Measurements from ENCODE around the gene HPSE2. TPM values are rescaled to one million over a fixed set of nuclear protein-coding genes. Genes with fewer than 3 reads are reported as not detected.

Gene HPSE2
- total RNA-seq, 1 donor from 2014 or later, result not detected

GRCh38 chr10:98446661-98447221 is 788.9 kb downstream of the HPSE2 start, which contains the start of gene HPS1:
Gene HPS1 (minus strand): TSS chr10:98446935. CDS start chr10:98443240, 3,695 bp downstream.
- intact Hi-C loops (cut with DNase I), result no loop called here
- ATAC-seq (ENCODE audit: poor library complexity) (peak; percentile 98), DNase-seq (peak; percentile 91)

GRCh38 chr10:98446151-98446660 is 789.4 kb downstream of the HPSE2 start:
- intact Hi-C loops (cut with DNase I), result no loop called here
- ATAC-seq (ENCODE audit: poor library complexity), result peak; percentile 54

GRCh38 chr10:98445200-98445812 is 790.3 kb downstream of the HPSE2 start:
- intact Hi-C loops (cut with DNase I), result no loop called here
- DNase-seq (no peak), ATAC-seq (ENCODE audit: poor library complexity) (no peak)

More at GRCh38 chr10:98446151-98446660, 789.4 kb downstream of the HPSE2 start:
- DNase-seq, result no peak

GRCh38 chr10:98444314-98445006 is 791.2 kb downstream of the HPSE2 start:
- intact Hi-C loops (cut with DNase I), result no loop called here
- ATAC-seq (ENCODE audit: poor library complexity) (no peak), DNase-seq (no peak)

GRCh38 chr10:98438715-98439114 is 796.9 kb downstream of the HPSE2 start:
- no peak for DNase-seq
- ATAC-seq (ENCODE audit: poor library complexity), result no peak
- intact Hi-C loops (cut with DNase I), result no loop called here

GRCh38 chr10:98436704-98437103 is 798.9 kb downstream of the HPSE2 start:
- no peak for DNase-seq
- peak; percentile 83 for ATAC-seq (ENCODE audit: poor library complexity)
- intact Hi-C loops (cut with DNase I), result no loop called here

- no peak for DNase-seq
- intact Hi-C loops (cut with DNase I), result no loop called here
Measured at GRCh38 chr10:98435178-98435577, 800.5 kb downstream of the HPSE2 start.

GRCh38 chr10:98433881-98434732 is 801.5 kb downstream of the HPSE2 start:
- intact Hi-C loops (cut with DNase I), result no loop called here
- DNase-seq (no peak), ATAC-seq (ENCODE audit: poor library complexity) (no peak)

More at GRCh38 chr10:98435178-98435577, 800.5 kb downstream of the HPSE2 start:
- no peak for ATAC-seq (ENCODE audit: poor library complexity)

GRCh38 chr10:98433371-98433770 is 802.3 kb downstream of the HPSE2 start:
- DNase-seq (no peak), ATAC-seq (ENCODE audit: poor library complexity) (no peak)
- intact Hi-C loops (cut with DNase I), result no loop called here

- ATAC-seq (ENCODE audit: poor library complexity), result no peak
- intact Hi-C loops (cut with DNase I), result no loop called here
- no peak for DNase-seq
Measured at GRCh38 chr10:98432330-98432729, 803.3 kb downstream of the HPSE2 start.

- peak; percentile 96 for ATAC-seq (ENCODE audit: poor library complexity)
- intact Hi-C loops (cut with DNase I), result no loop called here
- peak; percentile 81 for DNase-seq
Measured at GRCh38 chr10:98431016-98431415, 804.6 kb downstream of the HPSE2 start.

- ATAC-seq (ENCODE audit: poor library complexity) (no peak), DNase-seq (no peak)
- intact Hi-C loops (cut with DNase I), result no loop called here
Measured at GRCh38 chr10:98430427-98430826, 805.2 kb downstream of the HPSE2 start.

- DNase-seq, result no peak
- intact Hi-C loops (cut with DNase I), result no loop called here
Measured at GRCh38 chr10:98429320-98430072, 806.2 kb downstream of the HPSE2 start.

GRCh38 chr10:98427011-98427515 is 808.6 kb downstream of the HPSE2 start:
- intact Hi-C loops (cut with DNase I), result no loop called here
- DNase-seq (no peak), ATAC-seq (ENCODE audit: poor library complexity) (no peak)

More at GRCh38 chr10:98429320-98430072, 806.2 kb downstream of the HPSE2 start:
- ATAC-seq (ENCODE audit: poor library complexity), result no peak

- ATAC-seq (ENCODE audit: poor library complexity) (peak; percentile 64), DNase-seq (no peak)
- intact Hi-C loops (cut with DNase I), result no loop called here
Measured at GRCh38 chr10:98425511-98426352, 809.9 kb downstream of the HPSE2 start.

- ATAC-seq (ENCODE audit: poor library complexity), result no peak
- intact Hi-C loops (cut with DNase I), result no loop called here
- no peak for DNase-seq
Measured at GRCh38 chr10:98424295-98425254, 811.1 kb downstream of the HPSE2 start.

Measured in Right ventricle myocardium superior (tissue), 1 donor.